Endothelial cell of umbilical vein (primary cell): ENCODE results near the gene AOC1. TPM values are rescaled to one million over a fixed set of nuclear protein-coding genes. Genes with fewer than 3 reads are reported as not detected.

Source experiments
- BruUV-seq: library from RNA; stranded (reverse); fragments of 400-500 nt; replicated peaks from 2 replicates; lab custom pipeline; 2021; lab: Mats Ljungman, UMichigan
- CTCF ChIA-PET: fragments of 300-600, 350-600 bp; sonication (Branson Sonifier 250); formaldehyde crosslinking; loops from one replicate; lab custom pipeline; 2021; ENCODE audit warnings: antibody characterized with exemption, inconsistent platforms; lab: Charles Lee
- POLR2A ChIA-PET: fragments of 300-600, 350-600 bp; sonication (Branson Sonifier 250); formaldehyde crosslinking; loops from one replicate; lab custom pipeline; 2021; ENCODE audit warnings: antibody characterized with exemption, inconsistent platforms; lab: Charles Lee
- DNase-seq: peaks from one replicate; pipeline ENCODE4 v3.0.0-alpha.2; 2011; ENCODE audit warnings: low read depth, low spot score
- FAIRE-seq: peaks from 2 replicates; lab custom pipeline; 2011; peaks lifted over from hg19 to GRCh38; lab: Jason Lieb, UNC
- H2AFZ ChIP-seq: 2 replicates; pipeline ENCODE4 v1.6.0; 2012; ENCODE audit warnings: low read depth, low read length, control low read depth, inconsistent platforms
- H3K27ac ChIP-seq: 2 replicates; pipeline ENCODE4 v1.5.1; 2011; ENCODE audit warnings: low read depth, mild to moderate bottlenecking, control low read depth, low read length, moderate library complexity; ENCODE audit not compliant: insufficient read depth
- H3K27me3 ChIP-seq, 2 experiments: 2 replicates each; pipeline versions ENCODE4 v1.6.0 to v1.6.1; 2011; ENCODE audit warnings: low read length in 2 of 2, mixed read lengths in 1 of 2; ENCODE audit not compliant: control insufficient read depth in 2 of 2, insufficient read depth in 2 of 2
- H3K36me3 ChIP-seq, 2 experiments: 2 replicates in 1 of 2; 3 replicates in 1 of 2; pipeline ENCODE4 v1.5.1; 2011; ENCODE audit warnings: low read length in 2 of 2, mild to moderate bottlenecking in 1 of 2, moderate library complexity in 1 of 2; ENCODE audit not compliant: control insufficient read depth in 2 of 2, insufficient read depth in 2 of 2; ENCODE audit errors: extremely low read depth in 1 of 2
- H3K4me1 ChIP-seq: 3 replicates; pipeline ENCODE4 v1.5.1; 2011; ENCODE audit warnings: mild to moderate bottlenecking, low read length; ENCODE audit not compliant: control insufficient read depth, insufficient read depth; ENCODE audit errors: extremely low read depth
- H3K4me2 ChIP-seq: 2 replicates; pipeline ENCODE4 v1.6.1; 2011; ENCODE audit warnings: low read length, control low read depth, mixed read lengths; ENCODE audit not compliant: insufficient read depth
- H3K4me3 ChIP-seq, 3 experiments: fragments of 200-600 bp in 1 of 3; sonication (generic), shearing (Covaris generic) in 1 of 3; replicated peaks in 1 of 3; 2 replicates each; pipeline ENCODE4 v1.5.1; 2011 to 2016; ENCODE audit warnings: control low read depth in 3 of 3, low read length in 3 of 3, mild to moderate bottlenecking in 2 of 3, inconsistent platforms in 1 of 3, low read depth in 1 of 3, moderate library complexity in 1 of 3; ENCODE audit not compliant: insufficient read depth in 1 of 3
- H3K79me2 ChIP-seq: 2 replicates; pipeline ENCODE4 v1.6.0; 2012; ENCODE audit warnings: low read length, inconsistent platforms; ENCODE audit not compliant: control insufficient read depth, insufficient read depth
- H3K9ac ChIP-seq: replicated peaks from 2 replicates; pipeline ENCODE3; 2011; ENCODE audit warnings: low read length, control low read depth; ENCODE audit not compliant: insufficient read depth; ENCODE audit errors: extremely low read depth
- H3K9me1 ChIP-seq: replicated peaks from 3 replicates; pipeline ENCODE4 v1.6.0; 2011; ENCODE audit warnings: mild to moderate bottlenecking, low read length; ENCODE audit not compliant: control insufficient read depth, insufficient read depth; ENCODE audit errors: extremely low read depth
- H3K9me3 ChIP-seq: replicated peaks from 2 replicates; pipeline ENCODE4 v1.5.1; 2012; ENCODE audit warnings: low read length, inconsistent platforms; ENCODE audit not compliant: control insufficient read depth, insufficient read depth
- H4K20me1 ChIP-seq: replicated peaks from 2 replicates; pipeline ENCODE3; 2011; ENCODE audit warnings: mild to moderate bottlenecking, low read length; ENCODE audit not compliant: control insufficient read depth, insufficient read depth; ENCODE audit errors: extremely low read depth
- CTCF ChIP-seq, 2 donors: IDR thresholded peaks; 1 replicate in 1 of 2; 2 replicates in 1 of 2; pipeline ENCODE4 v1.5.1; 2011; ENCODE audit warnings: low read length in 2 of 2, mild to moderate bottlenecking in 2 of 2, moderate library complexity in 2 of 2, control low read depth in 1 of 2, inconsistent platforms in 1 of 2, low read depth in 1 of 2; ENCODE audit not compliant: insufficient read depth in 1 of 2; ENCODE audit errors: extremely low read depth in 1 of 2
- EZH2 ChIP-seq: IDR thresholded peaks from 2 replicates; pipeline ENCODE4 v1.6.1; 2012; ENCODE audit warnings: borderline replicate concordance, low read depth, mild to moderate bottlenecking, moderate library complexity, low read length, inconsistent platforms; ENCODE audit not compliant: severe bottlenecking
- FOS ChIP-seq: IDR thresholded peaks from 2 replicates; pipeline ENCODE4 v1.6.1; 2011; ENCODE audit warnings: mild to moderate bottlenecking, low read length, moderate library complexity, borderline replicate concordance; ENCODE audit not compliant: insufficient read depth
- GATA2 ChIP-seq: IDR thresholded peaks from 2 replicates; pipeline ENCODE4 v1.7.0; 2011; ENCODE audit warnings: low read depth, mild to moderate bottlenecking, moderate library complexity, mixed read lengths, low read length; ENCODE audit not compliant: insufficient read length, insufficient read depth
- JUN ChIP-seq: IDR thresholded peaks from 2 replicates; pipeline ENCODE4 v1.6.1; 2011; ENCODE audit warnings: borderline replicate concordance, low read depth; ENCODE audit not compliant: insufficient read length, insufficient read depth
- MAX ChIP-seq: IDR thresholded peaks from 2 replicates; pipeline ENCODE4 v1.6.1; 2011; ENCODE audit not compliant: insufficient read depth, insufficient read length
- MYC ChIP-seq: IDR thresholded peaks from one replicate; pipeline ENCODE4 v1.6.1; 2011; ENCODE audit warnings: mild to moderate bottlenecking, low read depth, low read length
- POLR2A ChIP-seq: IDR thresholded peaks from 2 replicates; pipeline ENCODE4 v1.6.1; 2012; ENCODE audit warnings: low read depth, mild to moderate bottlenecking, control low read depth, low read length
- POLR2AphosphoS5 ChIP-seq: IDR thresholded peaks from 2 replicates; pipeline ENCODE4 v1.6.1; 2012; ENCODE audit warnings: low read depth, mild to moderate bottlenecking, control low read depth, low read length, moderate library complexity; ENCODE audit not compliant: insufficient read depth
- dilution Hi-C: fragments of 300-500 bp; cut with MboI; formaldehyde crosslinking; loops from one replicate; pipeline ENCODE4 v1.15.0; 2019; ENCODE audit warnings: low sequenced_read_pairs; ENCODE audit not compliant: extremely low pct_ligation_motif_present
- intact Hi-C: fragments of 100-400 bp; cut with micrococcal nuclease; formaldehyde crosslinking; loops from one replicate; pipeline ENCODE4 v1.10.0; 2022
- polyA plus RNA-seq, 4 experiments: library from polyadenylated mRNA; depleted of rRNA in 3 of 4; stranded (reverse) in 3 of 4; unstranded in 1 of 4; fragments of >200 nt; gene quantifications; 2 replicates each; pipeline versions ENCODE4 v1.2.1 to v1.2.3, GENCODE V29; 2011 to 2012; ENCODE audit warnings: missing spikeins in 1 of 4
- total RNA-seq: library from RNA; stranded (reverse); gene quantifications from 2 replicates; pipeline ENCODE4 v1.2.3, GENCODE V29; 2021

AOC1 gene
- total and polyA plus RNA-seq, 2 donors (not counting 3 experiments of a cell fraction or from before 2014, with no cell fraction given) = not detected

- Histone ChIP-seq H3K9me1 (no peaks in the 10 kb centered on the region), H3K4me2 (no peak overlapping the region), H3K4me1 (no peaks in the 10 kb centered on the region), H2AFZ (no peak overlapping the region), H3K36me3 (no peaks in the 10 kb centered on the region), H3K9me3 (no peaks in the 10 kb centered on the region), H3K4me3 (no peak overlapping the region), H3K27me3 (peaks cover 3 to 7% of the 10 kb centered on the region in 2 experiments), H4K20me1 (no peaks in the 10 kb centered on the region), H3K9ac (no peak overlapping the region), H3K27ac (no peak overlapping the region), H3K79me2 (no peaks in the 10 kb centered on the region)
- ChIA-PET POLR2A (no interaction called here), CTCF (interaction anchor here (1.0 to 1.4 kb wide), 2 partner anchors 9 to 29 kb away, joined by 3 to 4 read pairs; no protein-coding TSS in a partner anchor)
- dilution Hi-C loops = no loop called here
- DNase-seq (no peak), FAIRE-seq (no peak)
- intact Hi-C loops = no loop called here
- no peak for TF ChIP-seq MYC
- no peak for TF ChIP-seq JUN
- no peak for TF ChIP-seq POLR2A
- TF ChIP-seq EZH2 = no peak
- no peak for TF ChIP-seq FOS
- no peak for TF ChIP-seq POLR2AphosphoS5
- TF ChIP-seq GATA2 = no peak
- TF ChIP-seq CTCF (IDR thresholded peaks at IDR 0.05; ENCODE audit: extremely low read depth in 1 of 2, insufficient read depth in 1 of 2, low read depth in 1 of 2, low read length in 2 of 2) = no peak
- TF ChIP-seq MAX = no peak
- BruUV-seq = no TSS peak
These were observed 4.8 kb upstream of the AOC1 start for GRCh38 chr7:150847536-150847935.
